ENCODE results near the gene DPEP2.
"Not testable (repeated sequence)": the region's sequence is repeated elsewhere in the genome, so short reads cannot be mapped to it uniquely, and the experiment has no call there.

DPEP2 gene

GRCh38 chr16:67998779-67999688 is at the start of gene DPEP2:
TSS of gene DPEP2 (minus strand) at chr16:67999484. CDS start at chr16:67993212, 6,272 bp downstream.
- TF ChIP-seq USF1 (IDR thresholded peaks at IDR 0.05); EP300 (IDR thresholded peaks at IDR 0.05; ENCODE audit: borderline replicate concordance); TEAD4 (IDR thresholded peaks at IDR 0.05): not testable (repeated sequence)

GRCh38 chr16:68047987-68048386 is 48.7 kb upstream of the DPEP2 start:
- TF ChIP-seq EGR1 (IDR thresholded peaks at IDR 0.05) (no peak), ZBTB7A (IDR thresholded peaks at IDR 0.05; ENCODE audit: low read depth) (no peak), CEBPB (IDR thresholded peaks at IDR 0.05) (no peak), CREB1 (IDR thresholded peaks at IDR 0.05; ENCODE audit: low read depth) (no peak), FOXM1 (IDR thresholded peaks at IDR 0.05; ENCODE audit: borderline replicate concordance, low read depth) (no peak), REST (IDR thresholded peaks at IDR 0.05; ENCODE audit: low read depth) (no peak), YY1 (IDR thresholded peaks at IDR 0.05; ENCODE audit: low read depth) (no peak), EP300 (IDR thresholded peaks at IDR 0.05; ENCODE audit: borderline replicate concordance) (no peak), MAX (IDR thresholded peaks at IDR 0.05) (no peak), TAF1 (IDR thresholded peaks at IDR 0.05; ENCODE audit: low read depth) (no peak), NFIC (IDR thresholded peaks at IDR 0.05) (no peak), TCF12 (IDR thresholded peaks at IDR 0.05; ENCODE audit: low read depth) (no peak), USF1 (IDR thresholded peaks at IDR 0.05) (no peak), RAD21 (IDR thresholded peaks at IDR 0.05; ENCODE audit: low read depth) (no peak), TEAD4 (IDR thresholded peaks at IDR 0.05) (no peak)

- TF ChIP-seq RAD21 (IDR thresholded peaks at IDR 0.05; ENCODE audit: low read depth) (no peak), MAX (IDR thresholded peaks at IDR 0.05) (no peak), YY1 (IDR thresholded peaks at IDR 0.05; ENCODE audit: low read depth) (no peak), TCF12 (IDR thresholded peaks at IDR 0.05; ENCODE audit: low read depth) (no peak), FOXM1 (IDR thresholded peaks at IDR 0.05; ENCODE audit: borderline replicate concordance, low read depth) (no peak), CREB1 (IDR thresholded peaks at IDR 0.05; ENCODE audit: low read depth) (no peak), TAF1 (IDR thresholded peaks at IDR 0.05; ENCODE audit: low read depth) (no peak), USF1 (IDR thresholded peaks at IDR 0.05) (no peak), CEBPB (IDR thresholded peaks at IDR 0.05) (no peak), ZBTB7A (IDR thresholded peaks at IDR 0.05; ENCODE audit: low read depth) (no peak), TEAD4 (IDR thresholded peaks at IDR 0.05) (no peak), NFIC (IDR thresholded peaks at IDR 0.05) (no peak), REST (IDR thresholded peaks at IDR 0.05; ENCODE audit: low read depth) (no peak), EP300 (IDR thresholded peaks at IDR 0.05; ENCODE audit: borderline replicate concordance) (no peak), EGR1 (IDR thresholded peaks at IDR 0.05) (no peak)
These were observed 46.8 kb upstream of the DPEP2 start for GRCh38 chr16:68046106-68046505.

GRCh38 chr16:68041783-68042182 is 42.5 kb upstream of the DPEP2 start:
- TF ChIP-seq ZBTB7A (IDR thresholded peaks at IDR 0.05; ENCODE audit: low read depth): no peak
- no peak for TF ChIP-seq REST (IDR thresholded peaks at IDR 0.05; ENCODE audit: low read depth)
- TF ChIP-seq NFIC (IDR thresholded peaks at IDR 0.05): no peak
- TF ChIP-seq TCF12 (IDR thresholded peaks at IDR 0.05; ENCODE audit: low read depth): no peak
- no peak for TF ChIP-seq FOXM1 (IDR thresholded peaks at IDR 0.05; ENCODE audit: borderline replicate concordance, low read depth)

Data from Ishikawa (cell line).